ENCODE results near the gene SUPT20HL2. TPM values are rescaled to one million over a fixed set of nuclear protein-coding genes. Genes with fewer than 3 reads are reported as not detected.

SUPT20HL2 gene
- total RNA-seq, 5 donors from 2014 or later (not counting 1 experiment from before 2014, with no cell fraction given), result not detected

- no peak for ATAC-seq (replicated peaks in 1 of 4)
- Histone ChIP-seq H3K36me3 (ENCODE audit: control insufficient read depth in 2 of 2, extremely low read depth in 1 of 2, insufficient read depth in 1 of 2, low read length in 1 of 2) (no peaks in the 10 kb centered on the region), H3K27me3 (replicated peaks in 1 of 2; ENCODE audit: control insufficient read depth in 2 of 2, extremely low read depth in 1 of 2, insufficient read depth in 2 of 2, low read length in 1 of 2) (no peaks in the 10 kb centered on the region), H3K4me3 (ENCODE audit: control insufficient read depth in 1 of 2, extremely low read depth in 1 of 2, low read length in 1 of 2) (no peak overlapping the region), H3K27ac (ENCODE audit: low read length) (no peak overlapping the region), H3K4me1 (ENCODE audit: control insufficient read depth in 1 of 2, extremely low read depth in 1 of 2, insufficient read depth in 2 of 2, low read length in 2 of 2) (no peaks in the 10 kb centered on the region), H3K9me3 (no peaks in the 10 kb centered on the region)
- no peak for DNase-seq
- POLR2A ChIA-PET, result no interaction called here
- H3K4me3 Mint-ChIP-seq, result no peak overlapping the region
- H3K27me3 Mint-ChIP-seq, result peaks cover 7 to 24% of the 10 kb centered on the region in 2 donors
- CTCF ChIA-PET, result no interaction called here
- H3K9me3 Mint-ChIP-seq, result peaks cover 0 to 5% (median 0%) of the 10 kb centered on the region in 3 donors
- no peaks in the 10 kb centered on the region for H3K4me1 Mint-ChIP-seq
- H3K27ac Mint-ChIP-seq, result no peak overlapping the region
- no peaks in the 10 kb centered on the region for H3K36me3 Mint-ChIP-seq
These were observed 20.6 kb upstream of the SUPT20HL2 start for GRCh38 chrX:24334461-24334860.

- Histone ChIP-seq H3K9me3 (no peaks in the 10 kb centered on the region), H3K27ac (ENCODE audit: low read length) (no peak overlapping the region), H3K36me3 (ENCODE audit: control insufficient read depth in 2 of 2, extremely low read depth in 1 of 2, insufficient read depth in 1 of 2, low read length in 1 of 2) (no peaks in the 10 kb centered on the region), H3K4me1 (ENCODE audit: control insufficient read depth in 1 of 2, extremely low read depth in 1 of 2, insufficient read depth in 2 of 2, low read length in 2 of 2) (no peaks in the 10 kb centered on the region), H3K27me3 (replicated peaks in 1 of 2; ENCODE audit: control insufficient read depth in 2 of 2, extremely low read depth in 1 of 2, insufficient read depth in 2 of 2, low read length in 1 of 2) (no peaks in the 10 kb centered on the region), H3K4me3 (ENCODE audit: control insufficient read depth in 1 of 2, extremely low read depth in 1 of 2, low read length in 1 of 2) (no peak overlapping the region)
- POLR2A ChIA-PET, result no interaction called here
- H3K27ac Mint-ChIP-seq, result no peak overlapping the region
- H3K27me3 Mint-ChIP-seq, result peaks cover 7 to 25% of the 10 kb centered on the region in 2 donors
- no CpG with 5 or more reads among the region's 1 CpG for WGBS (ENCODE audit: insufficient coverage)
- no peak overlapping the region for H3K4me3 Mint-ChIP-seq
- no peaks in the 10 kb centered on the region for H3K36me3 Mint-ChIP-seq
- no peak for ATAC-seq (replicated peaks in 1 of 4)
- no peak for DNase-seq
- peaks cover 0 to 5% (median 0%) of the 10 kb centered on the region in 3 donors for H3K9me3 Mint-ChIP-seq
- CTCF ChIA-PET, result no interaction called here
- H3K4me1 Mint-ChIP-seq, result no peaks in the 10 kb centered on the region
These were observed 19.5 kb upstream of the SUPT20HL2 start for GRCh38 chrX:24333371-24333770.

DNA sequence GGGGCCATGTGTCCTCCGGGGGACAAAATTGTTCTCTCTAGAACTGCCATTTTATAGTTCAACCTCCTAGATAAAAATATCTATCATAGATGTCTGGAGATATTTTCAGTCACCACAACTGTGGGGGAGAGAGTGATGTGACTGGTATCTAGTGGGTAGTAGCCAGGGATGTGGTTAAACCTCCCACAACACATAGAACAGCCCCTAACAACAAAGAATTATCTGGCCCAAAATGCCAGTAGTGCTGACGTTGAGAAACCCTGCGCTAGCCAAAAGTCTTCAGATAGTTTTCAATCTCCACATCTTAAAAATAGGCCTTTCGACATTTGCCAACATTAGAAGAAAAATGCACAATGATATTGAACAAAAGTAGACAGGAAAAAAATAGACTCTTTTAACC, 19.0 kb upstream of the SUPT20HL2 start:
- H3K27me3 Mint-ChIP-seq, result peaks cover 7 to 25% of the 10 kb centered on the region in 2 donors
- no CpG with 5 or more reads among the region's 4 CpGs for WGBS (ENCODE audit: insufficient coverage)
- DNase-seq (no peak), ATAC-seq (replicated peaks in 1 of 4) (no peak)
- H3K4me3 Mint-ChIP-seq, result no peak overlapping the region
- H3K4me1 Mint-ChIP-seq, result no peaks in the 10 kb centered on the region
- no peaks in the 10 kb centered on the region for H3K36me3 Mint-ChIP-seq
- ChIA-PET POLR2A (no interaction called here), CTCF (no interaction called here)
- no peaks in the 10 kb centered on the region for H3K36me3 ChIP-seq (ENCODE audit: control insufficient read depth in 2 of 2, extremely low read depth in 1 of 2, insufficient read depth in 1 of 2, low read length in 1 of 2)
- H3K9me3 ChIP-seq, result no peaks in the 10 kb centered on the region
- no peaks in the 10 kb centered on the region for H3K27me3 ChIP-seq (replicated peaks in 1 of 2; ENCODE audit: control insufficient read depth in 2 of 2, extremely low read depth in 1 of 2, insufficient read depth in 2 of 2, low read length in 1 of 2)
- H3K27ac ChIP-seq (ENCODE audit: low read length), result no peak overlapping the region
- no peak overlapping the region for H3K4me3 ChIP-seq (ENCODE audit: control insufficient read depth in 1 of 2, extremely low read depth in 1 of 2, low read length in 1 of 2)
- H3K9me3 Mint-ChIP-seq, result peaks cover 0 to 5% (median 0%) of the 10 kb centered on the region in 3 donors
- no peak overlapping the region for H3K27ac Mint-ChIP-seq
- no peaks in the 10 kb centered on the region for H3K4me1 ChIP-seq (ENCODE audit: control insufficient read depth in 1 of 2, extremely low read depth in 1 of 2, insufficient read depth in 2 of 2, low read length in 2 of 2)

DNA sequence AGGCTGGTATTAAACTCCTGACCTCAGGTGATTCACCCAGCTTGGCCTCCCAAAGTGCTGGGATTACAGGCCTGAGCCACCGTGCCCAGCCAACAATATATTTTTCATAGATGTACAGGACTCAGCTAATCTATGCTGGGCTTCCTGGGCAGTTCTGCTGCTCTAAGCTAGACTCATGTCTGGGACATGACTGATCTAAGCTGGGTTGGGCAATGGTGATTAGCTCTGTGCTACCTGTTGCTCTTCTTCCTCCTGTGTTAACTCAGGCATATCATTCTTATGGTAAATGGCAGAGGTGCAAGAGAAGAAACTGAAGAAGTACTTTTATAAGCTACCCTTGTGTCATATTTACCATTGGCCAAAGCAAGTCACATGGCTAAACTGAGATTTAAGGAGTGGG, 11.4 kb upstream of the SUPT20HL2 start:
- no peaks in the 10 kb centered on the region for H3K9me3 Mint-ChIP-seq
- peaks cover 0 to 2% of the 10 kb centered on the region in 2 experiments for H3K27me3 ChIP-seq (replicated peaks in 1 of 2; ENCODE audit: control insufficient read depth in 2 of 2, extremely low read depth in 1 of 2, insufficient read depth in 2 of 2, low read length in 1 of 2)
- no peaks in the 10 kb centered on the region for H3K4me1 Mint-ChIP-seq
- DNase-seq (no peak), ATAC-seq (replicated peaks in 1 of 4) (no peak)
- H3K9me3 ChIP-seq, result no peaks in the 10 kb centered on the region
- POLR2A ChIA-PET, result no interaction called here
- no peaks in the 10 kb centered on the region for H3K4me1 ChIP-seq (ENCODE audit: control insufficient read depth in 1 of 2, extremely low read depth in 1 of 2, insufficient read depth in 2 of 2, low read length in 2 of 2)
- no peak overlapping the region for H3K27ac ChIP-seq (ENCODE audit: low read length)
- no peaks in the 10 kb centered on the region for H3K36me3 ChIP-seq (ENCODE audit: control insufficient read depth in 2 of 2, extremely low read depth in 1 of 2, insufficient read depth in 1 of 2, low read length in 1 of 2)
- no peaks in the 10 kb centered on the region for H3K36me3 Mint-ChIP-seq
- no CpG with 5 or more reads among the region's 1 CpG for WGBS (ENCODE audit: insufficient coverage)
- H3K27me3 Mint-ChIP-seq, result peaks cover 16 to 24% of the 10 kb centered on the region in 2 donors
- H3K27ac Mint-ChIP-seq, result no peak overlapping the region
- H3K4me3 ChIP-seq (ENCODE audit: control insufficient read depth in 1 of 2, extremely low read depth in 1 of 2, low read length in 1 of 2), result no peak overlapping the region
- CTCF ChIA-PET, result no interaction called here
- no peak overlapping the region for H3K4me3 Mint-ChIP-seq

GRCh38 chrX:24321741-24322395, 8.0 kb upstream of the SUPT20HL2 start:
- no peak overlapping the region for H3K27ac Mint-ChIP-seq
- ChIA-PET CTCF (no interaction called here), POLR2A (no interaction called here)
- no peaks in the 10 kb centered on the region for H3K4me1 Mint-ChIP-seq
- no peak for DNase-seq
- ATAC-seq (replicated peaks in 1 of 4), result no peak
- peaks cover 13 to 24% of the 10 kb centered on the region in 2 donors for H3K27me3 Mint-ChIP-seq
- H3K36me3 Mint-ChIP-seq, result no peaks in the 10 kb centered on the region
- Histone ChIP-seq H3K36me3 (ENCODE audit: control insufficient read depth in 2 of 2, extremely low read depth in 1 of 2, insufficient read depth in 1 of 2, low read length in 1 of 2) (no peaks in the 10 kb centered on the region), H3K9me3 (no peaks in the 10 kb centered on the region), H3K27me3 (replicated peaks in 1 of 2; ENCODE audit: control insufficient read depth in 2 of 2, extremely low read depth in 1 of 2, insufficient read depth in 2 of 2, low read length in 1 of 2) (no peaks in the 10 kb centered on the region), H3K4me1 (ENCODE audit: control insufficient read depth in 1 of 2, extremely low read depth in 1 of 2, insufficient read depth in 2 of 2, low read length in 2 of 2) (no peaks in the 10 kb centered on the region), H3K4me3 (ENCODE audit: control insufficient read depth in 1 of 2, extremely low read depth in 1 of 2, low read length in 1 of 2) (no peak overlapping the region), H3K27ac (ENCODE audit: low read length) (no peak overlapping the region)
- H3K4me3 Mint-ChIP-seq, result no peak overlapping the region
- WGBS (ENCODE audit: insufficient coverage), result 78% methylated on average over 3 of the region's 4 CpGs
- H3K9me3 Mint-ChIP-seq, result no peaks in the 10 kb centered on the region

DNA sequence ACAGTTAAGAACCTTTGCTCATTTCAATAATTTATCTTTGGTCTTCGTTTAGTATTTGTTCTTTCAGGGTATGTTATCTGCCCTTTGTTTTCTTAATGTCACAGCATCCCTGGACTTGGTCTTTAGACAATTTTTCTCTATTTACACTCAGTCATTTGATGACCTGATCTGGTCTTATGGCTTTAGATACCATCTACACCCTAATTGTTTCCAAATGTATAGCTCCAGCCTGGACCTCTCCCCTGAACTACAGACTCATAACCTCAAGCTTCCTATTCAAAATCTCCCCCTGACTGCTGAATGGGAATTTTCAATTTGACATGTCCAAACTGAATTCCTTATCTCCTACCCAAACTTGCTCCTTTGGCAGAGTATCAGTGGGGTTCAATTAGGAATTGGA, 3.7 kb upstream of the SUPT20HL2 start:
- WGBS (ENCODE audit: insufficient coverage), result no CpG with 5 or more reads among the region's 1 CpG
- ChIA-PET POLR2A (no interaction called here), CTCF (interaction anchor here in 1 of 2 donors (0.7 kb wide), 1 partner anchor 23 kb away, joined by 3 read pairs; no protein-coding TSS in a partner anchor)
- H3K4me3 Mint-ChIP-seq, result no peak overlapping the region
- no peak overlapping the region for H3K27ac ChIP-seq (ENCODE audit: low read length)
- H3K4me1 ChIP-seq (ENCODE audit: control insufficient read depth in 1 of 2, extremely low read depth in 1 of 2, insufficient read depth in 2 of 2, low read length in 2 of 2), result no peaks in the 10 kb centered on the region
- ATAC-seq (replicated peaks in 1 of 4), result no peak
- no peak overlapping the region for H3K4me3 ChIP-seq (ENCODE audit: control insufficient read depth in 1 of 2, extremely low read depth in 1 of 2, low read length in 1 of 2)
- no peaks in the 10 kb centered on the region for H3K36me3 ChIP-seq (ENCODE audit: control insufficient read depth in 2 of 2, extremely low read depth in 1 of 2, insufficient read depth in 1 of 2, low read length in 1 of 2)
- H3K9me3 ChIP-seq, result no peaks in the 10 kb centered on the region
- H3K36me3 Mint-ChIP-seq, result no peaks in the 10 kb centered on the region
- H3K27me3 Mint-ChIP-seq, result peaks cover 0 to 8% of the 10 kb centered on the region in 2 donors
- DNase-seq, result no peak
- no peaks in the 10 kb centered on the region for H3K27me3 ChIP-seq (replicated peaks in 1 of 2; ENCODE audit: control insufficient read depth in 2 of 2, extremely low read depth in 1 of 2, insufficient read depth in 2 of 2, low read length in 1 of 2)
- H3K27ac Mint-ChIP-seq, result no peak overlapping the region
- no peaks in the 10 kb centered on the region for H3K9me3 Mint-ChIP-seq
- no peaks in the 10 kb centered on the region for H3K4me1 Mint-ChIP-seq

DNA sequence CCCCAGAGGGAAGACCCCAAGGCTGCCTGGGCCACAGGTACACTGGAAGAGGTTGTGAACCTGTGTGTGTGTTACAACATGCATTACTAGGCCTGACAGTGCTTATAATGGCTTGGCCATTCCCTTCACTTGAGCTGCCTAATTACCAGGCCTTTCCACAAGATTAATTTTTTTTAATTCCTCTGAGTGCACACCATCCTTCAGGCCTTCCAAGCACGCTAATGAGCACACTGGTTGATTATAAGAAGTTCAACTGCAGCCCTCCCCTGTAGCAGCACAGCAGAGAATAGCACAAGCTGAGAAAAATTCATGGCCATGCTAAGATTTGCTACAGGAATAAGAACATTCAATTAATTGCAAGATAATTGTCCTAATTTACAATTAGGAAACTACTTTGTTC, 2.2 kb upstream of the SUPT20HL2 start:
- CTCF ChIA-PET, result no interaction called here
- H3K36me3 ChIP-seq (ENCODE audit: control insufficient read depth in 2 of 2, extremely low read depth in 1 of 2, insufficient read depth in 1 of 2, low read length in 1 of 2), result no peaks in the 10 kb centered on the region
- no peak for ATAC-seq (replicated peaks in 1 of 4)
- no peak overlapping the region for H3K4me3 ChIP-seq (ENCODE audit: control insufficient read depth in 1 of 2, extremely low read depth in 1 of 2, low read length in 1 of 2)
- no peak for DNase-seq
- H3K27ac Mint-ChIP-seq, result no peak overlapping the region
- no peaks in the 10 kb centered on the region for H3K4me1 ChIP-seq (ENCODE audit: control insufficient read depth in 1 of 2, extremely low read depth in 1 of 2, insufficient read depth in 2 of 2, low read length in 2 of 2)
- no CpG with 5 or more reads among the region's 1 CpG for WGBS (ENCODE audit: insufficient coverage)
- H3K9me3 ChIP-seq, result no peaks in the 10 kb centered on the region
- no peak overlapping the region for H3K4me3 Mint-ChIP-seq
- H3K27ac ChIP-seq (ENCODE audit: low read length), result no peak overlapping the region
- POLR2A ChIA-PET, result no interaction called here
- H3K9me3 Mint-ChIP-seq, result no peaks in the 10 kb centered on the region
- no peaks in the 10 kb centered on the region for H3K36me3 Mint-ChIP-seq
- H3K4me1 Mint-ChIP-seq, result no peaks in the 10 kb centered on the region
- peaks cover 0 to 5% of the 10 kb centered on the region in 2 donors for H3K27me3 Mint-ChIP-seq
- no peaks in the 10 kb centered on the region for H3K27me3 ChIP-seq (replicated peaks in 1 of 2; ENCODE audit: control insufficient read depth in 2 of 2, extremely low read depth in 1 of 2, insufficient read depth in 2 of 2, low read length in 1 of 2)

All from T-cell (primary cell).